CD4-positive, alpha-beta T cell treated with Interleukin-1 beta for 1 hour (primary cell): Measurements from ENCODE around the gene CCNYL1.
A peak's percentile ranks its signal among the peaks of the same experiment; 100 is the strongest.

Source experiments
- DNase-seq, 2 donors: peaks; one replicate each; pipeline ENCODE4 v3.0.0-alpha.2; 2020 to 2022

CCNYL1 gene

GRCh38 chr2:207768168-207768865 is 56.9 kb downstream of the CCNYL1 start:
- DNase-seq: peak; percentile 16 to 31

GRCh38 chr2:207768866-207769596 is 57.6 kb downstream of the CCNYL1 start:
- DNase-seq: no peak

- DNase-seq: peak; percentile 3 to 5
These were observed 59.4 kb downstream of the CCNYL1 start for GRCh38 chr2:207770602-207771404.

GRCh38 chr2:207771421-207771820 is 60.0 kb downstream of the CCNYL1 start:
- DNase-seq: no peak

- peak in 1 of 2 donors; percentile 24 for DNase-seq
These were observed 60.8 kb downstream of the CCNYL1 start for GRCh38 chr2:207772081-207772843.

GRCh38 chr2:207772844-207773205 is 61.4 kb downstream of the CCNYL1 start:
- no peak for DNase-seq

GRCh38 chr2:207775473-207775872 is 64.0 kb downstream of the CCNYL1 start:
- no peak for DNase-seq

GRCh38 chr2:207777124-207777523 is 65.7 kb downstream of the CCNYL1 start:
- no peak for DNase-seq

- DNase-seq: no peak
These were observed 67.0 kb downstream of the CCNYL1 start for GRCh38 chr2:207778298-207778882.

- DNase-seq: no peak
These were observed 68.1 kb downstream of the CCNYL1 start for GRCh38 chr2:207779523-207779922.

- DNase-seq: no peak
These were observed 71.0 kb downstream of the CCNYL1 start for GRCh38 chr2:207782238-207783030.

GRCh38 chr2:207783514-207783913 is 72.1 kb downstream of the CCNYL1 start:
- no peak for DNase-seq

- no peak for DNase-seq
These were observed 73.5 kb downstream of the CCNYL1 start for GRCh38 chr2:207784898-207785297.

GRCh38 chr2:207787017-207787416 is 75.6 kb downstream of the CCNYL1 start:
- no peak for DNase-seq

- no peak for DNase-seq
These were observed 76.4 kb downstream of the CCNYL1 start for GRCh38 chr2:207787800-207788199.

- DNase-seq: no peak
These were observed 79.5 kb downstream of the CCNYL1 start for GRCh38 chr2:207790898-207791297.

- no peak for DNase-seq
These were observed 80.3 kb downstream of the CCNYL1 start for GRCh38 chr2:207791579-207792243.

GRCh38 chr2:207792244-207792785 is 80.9 kb downstream of the CCNYL1 start:
- no peak for DNase-seq

GRCh38 chr2:207796585-207797350 is 85.3 kb downstream of the CCNYL1 start:
- DNase-seq: no peak

GRCh38 chr2:207801259-207801658 is 89.8 kb downstream of the CCNYL1 start:
- DNase-seq: no peak
